T-helper 2 cell treated with Interferon-gamma antibody and Interleukin-4, amounts not matched to agents 100 ng/mL and 5 ng/mL, for 36 hours (primary cell): ENCODE data around the gene OR2M7. TPM values are rescaled to one million over a fixed set of nuclear protein-coding genes. Genes with fewer than 3 reads are reported as not detected.
"Not testable (repeated sequence)": the region's sequence is repeated elsewhere in the genome, so short reads cannot be mapped to it uniquely, and the experiment has no call there.

ENCODE experiments used
- intact Hi-C: fragments of 100-400 bp; cut with micrococcal nuclease; formaldehyde crosslinking; loops from one replicate; pipeline ENCODE4 v1.15.1; 2023
- total RNA-seq: library from RNA; stranded (reverse); gene quantifications from 2 replicates; pipeline ENCODE4 v1.2.3, GENCODE V29; 2022

OR2M7 gene
- not detected in 2 replicates for total RNA-seq

DNA sequence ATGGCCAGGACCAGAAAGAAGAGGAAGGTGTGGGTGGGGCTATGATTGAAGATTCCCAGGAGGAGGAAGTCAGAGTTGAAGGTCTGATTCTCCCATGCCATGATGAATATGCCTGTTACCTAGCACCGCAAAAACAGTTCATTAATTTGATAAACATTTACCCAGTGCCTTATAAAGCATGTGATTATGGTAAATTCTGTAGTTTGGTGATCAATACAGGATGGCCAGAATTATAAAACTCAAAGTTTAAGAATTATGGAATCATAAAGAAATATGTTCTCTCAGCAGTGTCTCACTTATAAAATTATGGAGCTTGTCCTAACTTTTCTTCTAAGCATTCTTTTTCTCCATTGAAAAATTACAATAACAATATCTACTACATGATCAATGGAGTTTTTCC, at the start of gene OR2M7:
Gene OR2M7 (minus strand): TSS at position 101 of the 400 bp plus-strand sequence. CDS start 0 bp downstream, at position 101.
- intact Hi-C loops = no loop called here

DNA sequence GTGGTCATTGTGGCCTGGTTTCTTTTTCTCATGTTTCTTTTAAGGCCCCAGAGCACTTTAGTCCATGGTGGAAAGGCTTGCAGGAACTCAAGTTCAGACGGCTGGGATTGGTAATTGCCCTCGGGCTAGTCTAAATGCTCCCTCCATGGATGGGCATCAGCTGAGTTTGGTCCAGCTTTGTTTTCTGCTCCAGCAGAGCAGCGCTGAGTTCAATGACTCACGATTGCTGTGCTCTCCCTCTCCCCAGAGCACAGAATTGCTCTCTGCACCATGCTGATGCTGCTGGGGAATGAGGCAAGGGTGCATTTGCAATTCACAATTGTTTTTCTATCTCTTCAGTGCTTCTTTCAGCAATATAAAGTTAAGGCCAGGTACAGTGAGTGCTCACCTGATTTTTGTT, 49.4 kb upstream of the OR2M7 start:
- intact Hi-C loops = no loop called here

GRCh38 chr1:248372394-248372793, 48.0 kb upstream of the OR2M7 start:
- intact Hi-C loops = no loop called here

- intact Hi-C loops = no loop called here
These were observed 42.2 kb upstream of the OR2M7 start for GRCh38 chr1:248366609-248367008.

GRCh38 chr1:248361121-248361715, 36.9 kb upstream of the OR2M7 start, which contains the start of gene OR2T4:
OR2T4 (plus strand) TSS chr1:248361665; CDS start chr1:248361665, 0 bp downstream.
- intact Hi-C loops = no loop called here

- intact Hi-C loops = no loop called here
These were observed 35.0 kb upstream of the OR2M7 start for GRCh38 chr1:248359415-248359814.

DNA sequence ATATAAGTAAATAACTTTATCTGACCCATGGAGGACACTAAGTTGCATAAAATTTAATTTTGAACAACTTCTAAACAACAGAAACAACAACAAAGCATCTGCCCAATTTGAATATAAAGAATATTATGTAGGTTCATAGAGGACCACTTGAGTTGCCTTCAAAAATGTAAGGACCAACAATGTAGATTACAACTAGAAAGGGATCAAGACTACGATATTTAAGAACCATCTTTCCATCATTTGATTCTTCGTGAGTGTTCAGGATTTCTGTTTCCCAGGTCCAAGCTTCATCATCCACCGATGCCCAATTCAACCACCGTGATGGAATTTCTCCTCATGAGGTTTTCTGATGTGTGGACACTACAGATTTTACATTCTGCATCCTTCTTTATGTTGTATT, 24.1 kb upstream of the OR2M7 start, which contains the start of gene OR14C36:
Gene OR14C36 (plus strand): TSS at position 301 of the 400 bp plus-strand sequence. CDS start 0 bp downstream, at position 301.
- intact Hi-C loops = no loop called here

DNA sequence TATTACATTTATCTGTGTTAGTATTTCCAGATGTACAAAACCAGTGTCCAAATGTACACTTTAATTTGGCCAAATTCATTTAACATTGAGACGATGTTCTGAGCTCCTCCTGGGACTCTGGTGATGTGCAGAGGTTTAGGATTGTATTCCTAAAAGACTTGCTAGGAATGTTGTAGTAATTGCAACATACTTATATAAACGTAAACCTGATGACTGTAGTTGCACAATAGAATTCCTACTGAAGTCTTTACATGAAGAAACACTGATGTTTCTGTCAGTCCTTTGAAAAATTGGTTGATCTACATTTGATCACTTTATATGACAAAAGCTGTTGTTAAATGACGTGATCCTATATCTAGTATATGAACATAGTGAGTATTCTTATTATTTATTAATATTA, 19.1 kb upstream of the OR2M7 start:
- intact Hi-C loops = no loop called here

DNA sequence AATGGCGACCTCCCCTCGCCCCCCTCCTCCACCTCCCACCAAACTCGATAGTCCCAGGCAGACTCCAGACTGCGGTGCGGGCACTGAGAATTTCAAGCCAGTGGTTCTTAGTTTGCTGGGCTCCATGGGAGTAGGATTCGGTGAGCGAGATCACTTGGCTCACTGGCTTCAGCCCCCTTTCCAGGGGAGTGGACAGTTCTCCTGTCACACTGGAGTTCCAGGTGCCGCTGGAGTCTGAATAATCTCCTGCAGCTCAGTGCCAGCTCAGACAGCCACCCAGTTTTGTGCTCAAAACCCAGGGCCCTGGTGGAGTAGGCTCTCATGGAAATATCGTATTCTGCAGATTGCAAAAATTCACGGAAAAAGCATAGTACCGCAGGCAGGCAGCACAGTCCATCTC, 7.6 kb downstream of the OR2M7 start:
- intact Hi-C loops = no loop called here

DNA sequence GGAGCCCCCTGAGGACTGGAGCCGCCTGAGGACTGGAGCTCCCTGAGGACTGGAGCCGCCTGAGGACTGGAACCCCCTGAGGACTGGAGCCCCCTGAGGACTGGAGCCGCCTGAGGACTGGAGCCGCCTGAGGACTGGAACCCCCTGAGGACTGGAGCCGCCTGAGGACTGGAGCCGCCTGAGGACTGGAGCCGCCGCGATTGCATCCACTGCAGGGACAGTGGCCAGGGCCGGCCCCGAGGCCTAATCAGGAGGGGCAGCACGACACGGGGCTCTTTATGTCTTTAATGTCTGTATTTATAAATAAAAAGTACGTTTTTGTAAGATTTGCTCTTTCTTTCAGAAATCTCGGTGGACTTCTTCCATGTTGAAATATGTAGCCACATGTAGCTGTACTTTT, 17.6 kb downstream of the OR2M7 start:
- intact Hi-C loops = not testable (repeated sequence)

- intact Hi-C loops = no loop called here
These were observed 18.3 kb downstream of the OR2M7 start for GRCh38 chr1:248306103-248306502.

GRCh38 chr1:248305672-248306071, 18.7 kb downstream of the OR2M7 start:
- intact Hi-C loops = not testable (repeated sequence)

DNA sequence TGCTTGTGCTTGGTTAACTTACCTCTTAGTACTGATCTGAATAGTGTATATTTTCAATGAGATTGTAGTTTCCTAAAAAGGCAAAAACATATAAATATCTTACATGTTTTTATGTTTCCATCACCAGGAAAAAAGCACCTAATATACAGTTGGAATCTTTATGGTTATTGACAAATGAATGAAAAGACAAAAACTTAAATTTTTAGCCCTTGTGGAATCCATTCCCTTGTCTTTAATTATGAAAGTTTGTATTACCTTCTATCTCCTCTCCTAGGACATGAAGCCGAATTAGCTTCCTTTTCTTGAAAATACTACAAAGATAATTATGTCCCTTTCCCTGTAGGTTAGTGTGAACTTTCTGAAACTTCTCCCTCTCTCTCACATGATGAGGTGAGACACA, 21.0 kb downstream of the OR2M7 start, which contains the start of gene OR2T12:
Gene OR2T12 (minus strand): TSS at position 101 of the 400 bp plus-strand sequence. CDS start 7,846 bp downstream, outside the sequence.
- intact Hi-C loops = no loop called here

DNA sequence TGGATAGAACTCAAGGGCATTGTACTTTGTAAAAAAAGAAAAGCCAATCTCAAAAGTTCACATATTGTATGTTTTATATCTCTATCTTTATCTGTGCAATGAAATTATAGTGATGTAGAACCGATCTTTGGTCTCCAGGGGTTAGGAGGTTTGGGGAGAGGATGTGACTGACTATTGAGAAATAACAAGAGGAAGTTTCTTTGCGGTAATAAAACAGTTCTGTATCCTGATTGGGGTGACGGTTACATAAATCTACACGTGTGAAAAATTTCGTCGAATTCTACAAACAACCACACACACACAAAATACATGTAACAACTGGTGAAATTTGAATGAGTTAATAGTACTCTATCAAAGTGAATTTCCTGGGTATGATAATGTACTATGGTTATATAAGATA, 36.0 kb downstream of the OR2M7 start:
- intact Hi-C loops = no loop called here

- intact Hi-C loops = no loop called here
These were observed 46.5 kb downstream of the OR2M7 start, which contains the start of gene OR2T33 for GRCh38 chr1:248277876-248278275. OR2T33 (minus strand) TSS chr1:248277976; CDS start chr1:248273814, 4,162 bp downstream.

Other genes with a start within 250 kb of the OR2M7 start
- not detected in 2 replicates for gene OR2L13, start 229.4 kb downstream of the OR2M7 start, total RNA-seq
- gene OR2M5, start 179.4 kb downstream of the OR2M7 start, total RNA-seq = not detected in 2 replicates
- gene OR2M2, start 149.7 kb downstream of the OR2M7 start, total RNA-seq = not detected in 2 replicates
- gene OR2M3, start 127.3 kb downstream of the OR2M7 start, total RNA-seq = not detected in 2 replicates
- gene OR2M4, start 93.2 kb downstream of the OR2M7 start, total RNA-seq = not detected in 2 replicates
- not detected in 2 replicates for gene OR2T33, start 46.6 kb downstream of the OR2M7 start, total RNA-seq
- not detected in 2 replicates for gene OR2T12, start 21.1 kb downstream of the OR2M7 start, total RNA-seq
- not detected in 2 replicates for gene OR14C36, start 24.2 kb upstream of the OR2M7 start, total RNA-seq
- not detected in 2 replicates for gene OR2T4, start 37.1 kb upstream of the OR2M7 start, total RNA-seq
- gene OR2T6, start 51.2 kb upstream of the OR2M7 start, total RNA-seq = not detected in 2 replicates
- gene OR2T1, start 78.5 kb upstream of the OR2M7 start, total RNA-seq = not detected in 2 replicates
- not detected in 2 replicates for gene OR2T2, start 121.1 kb upstream of the OR2M7 start, total RNA-seq
- not detected in 2 replicates for gene OR2T3, start 148.8 kb upstream of the OR2M7 start, total RNA-seq
- gene OR2T5, start 164.0 kb upstream of the OR2M7 start, total RNA-seq = not detected in 2 replicates
- not detected in 2 replicates for gene OR2G6, start 183.5 kb upstream of the OR2M7 start, total RNA-seq
- not detected in 2 replicates for gene OR2T29, start 238.2 kb upstream of the OR2M7 start, total RNA-seq